GM19438 (cell line): ENCODE measurements around the gene BCAS3.

ENCODE experiments used
- ATAC-seq: cut with Tn5 transposase; IDR thresholded peaks from one replicate; pipeline ENCODE4 v1.9.1; 2021; ENCODE audit warnings: low read depth; ENCODE audit not compliant: unreplicated experiment

BCAS3 gene

DNA sequence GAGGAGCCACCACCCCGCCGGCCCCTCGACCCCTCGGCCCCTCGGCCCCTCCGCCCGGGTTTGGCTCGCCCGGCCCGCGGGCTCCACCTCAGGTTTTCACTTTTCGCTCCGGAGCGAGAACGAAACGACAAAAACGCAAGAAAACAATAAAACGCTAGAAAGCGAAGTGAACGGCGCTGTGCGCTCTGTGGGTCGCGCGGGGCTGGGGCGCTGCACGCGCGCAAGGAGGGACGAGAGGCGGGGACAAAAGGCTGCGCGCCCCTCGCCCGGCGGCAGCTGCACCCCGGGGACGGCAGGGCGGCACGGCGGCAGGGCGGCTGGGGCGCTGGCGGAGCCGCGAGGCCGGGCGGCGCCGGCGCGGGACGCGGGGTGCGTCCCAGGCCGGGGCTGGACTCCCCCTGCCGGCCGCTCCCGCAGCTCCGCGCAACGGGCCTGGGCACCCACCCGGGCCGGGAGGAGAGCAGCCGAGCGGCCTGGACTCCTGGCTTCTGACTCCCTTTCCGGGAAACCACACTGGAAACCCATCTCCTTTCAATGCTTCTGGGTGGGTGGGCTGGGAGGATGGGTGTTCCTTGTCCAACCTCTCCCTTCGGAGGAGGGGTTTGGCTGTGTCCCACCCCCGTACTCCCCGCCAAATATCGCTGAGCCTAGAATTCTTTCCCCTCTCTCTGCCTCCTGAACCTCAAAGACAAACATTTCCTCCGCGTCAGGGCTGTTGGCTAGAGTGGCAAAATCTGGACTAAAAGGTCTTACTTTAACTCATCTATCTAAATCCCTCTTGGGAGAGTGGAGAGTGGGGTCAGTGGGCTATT is 731.9 kb downstream of the BCAS3 start:
- peak; percentile 35 for ATAC-seq

DNA sequence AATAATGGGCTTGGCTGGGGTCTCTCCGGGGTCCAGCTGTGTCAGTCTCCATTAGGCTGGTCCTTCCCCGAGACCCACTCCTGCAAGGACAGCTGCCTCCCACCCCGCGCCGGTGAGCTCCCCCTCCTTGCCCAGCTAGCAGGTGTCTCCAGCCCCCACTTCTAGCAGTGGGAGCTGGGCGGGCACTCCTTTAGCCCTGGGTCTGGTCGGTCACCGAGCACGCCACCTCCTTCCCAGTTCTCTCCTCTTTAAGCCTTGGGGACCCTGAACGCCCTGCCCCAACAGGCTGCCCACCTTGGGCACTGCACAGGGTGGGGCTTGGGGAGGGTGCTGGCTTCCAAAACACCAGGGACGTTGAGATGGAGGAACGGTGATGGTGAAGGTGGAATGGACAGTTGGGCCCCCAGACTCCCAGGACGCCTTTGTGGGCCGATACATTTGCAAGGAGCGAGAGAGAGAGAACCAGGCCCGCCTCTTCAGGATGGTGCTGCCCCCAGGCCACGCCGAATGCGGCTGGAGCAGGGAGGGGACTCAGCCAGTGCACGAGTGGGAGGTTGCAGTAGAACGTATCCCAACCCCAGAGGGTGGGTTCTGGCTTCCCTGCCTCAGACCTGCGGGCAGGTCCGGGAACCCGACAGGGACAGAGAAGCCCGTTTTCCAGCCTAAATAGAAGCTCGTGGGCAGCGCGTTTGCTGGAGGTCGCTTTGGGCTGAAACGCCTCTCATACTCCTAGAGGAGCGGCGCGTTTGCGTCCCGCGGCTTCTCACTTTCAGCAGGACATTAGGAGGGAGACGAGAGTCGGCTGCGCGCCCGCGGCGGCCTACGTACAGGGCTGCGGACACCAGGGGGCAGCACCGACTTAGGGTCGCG is 732.7 kb downstream of the BCAS3 start:
- ATAC-seq, result no peak

DNA sequence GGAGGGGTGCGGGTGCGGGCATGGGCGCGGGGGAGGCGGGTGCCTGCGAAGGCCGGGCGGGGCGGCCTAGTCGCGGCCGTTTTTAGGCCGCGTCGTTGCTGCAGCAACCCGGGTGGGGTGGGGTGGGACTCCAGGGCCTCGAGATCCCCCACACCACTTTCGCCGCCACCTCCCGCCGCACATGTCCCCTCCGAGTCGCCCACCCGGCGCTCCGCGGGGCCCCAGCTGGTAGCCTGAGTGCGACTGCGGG is 733.3 kb downstream of the BCAS3 start:
- ATAC-seq, result no peak

GRCh38 chr17:61411261-61412142 is 733.9 kb downstream of the BCAS3 start:
- ATAC-seq, result peak; percentile 24

- peak; percentile 40 for ATAC-seq
These were observed 734.6 kb downstream of the BCAS3 start for GRCh38 chr17:61412143-61412859.

GRCh38 chr17:61412860-61413660 is 735.4 kb downstream of the BCAS3 start:
- ATAC-seq, result no peak

DNA sequence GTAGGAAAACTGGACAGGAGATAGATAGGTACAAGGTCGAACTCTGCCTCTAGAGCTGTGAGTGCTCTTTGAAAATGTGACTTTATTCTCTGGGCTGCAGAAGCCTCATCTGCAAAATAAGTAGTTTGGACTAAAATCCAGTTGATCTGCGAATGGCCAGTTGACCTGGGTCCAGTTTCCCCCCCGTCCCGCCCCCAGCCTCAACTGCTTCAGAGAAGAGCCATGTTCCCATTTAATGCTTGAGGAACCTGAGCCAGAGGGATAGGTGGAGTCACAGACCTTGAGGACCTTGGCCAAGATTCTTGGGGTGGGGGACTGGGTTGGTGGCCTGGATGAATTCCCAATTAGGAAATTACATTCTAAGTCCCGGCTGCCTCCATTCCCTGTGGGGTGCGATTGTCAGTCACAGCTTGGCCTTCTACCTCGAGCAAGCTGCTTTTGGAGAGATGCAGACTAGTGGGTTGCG is 736.0 kb downstream of the BCAS3 start:
- no peak for ATAC-seq

DNA sequence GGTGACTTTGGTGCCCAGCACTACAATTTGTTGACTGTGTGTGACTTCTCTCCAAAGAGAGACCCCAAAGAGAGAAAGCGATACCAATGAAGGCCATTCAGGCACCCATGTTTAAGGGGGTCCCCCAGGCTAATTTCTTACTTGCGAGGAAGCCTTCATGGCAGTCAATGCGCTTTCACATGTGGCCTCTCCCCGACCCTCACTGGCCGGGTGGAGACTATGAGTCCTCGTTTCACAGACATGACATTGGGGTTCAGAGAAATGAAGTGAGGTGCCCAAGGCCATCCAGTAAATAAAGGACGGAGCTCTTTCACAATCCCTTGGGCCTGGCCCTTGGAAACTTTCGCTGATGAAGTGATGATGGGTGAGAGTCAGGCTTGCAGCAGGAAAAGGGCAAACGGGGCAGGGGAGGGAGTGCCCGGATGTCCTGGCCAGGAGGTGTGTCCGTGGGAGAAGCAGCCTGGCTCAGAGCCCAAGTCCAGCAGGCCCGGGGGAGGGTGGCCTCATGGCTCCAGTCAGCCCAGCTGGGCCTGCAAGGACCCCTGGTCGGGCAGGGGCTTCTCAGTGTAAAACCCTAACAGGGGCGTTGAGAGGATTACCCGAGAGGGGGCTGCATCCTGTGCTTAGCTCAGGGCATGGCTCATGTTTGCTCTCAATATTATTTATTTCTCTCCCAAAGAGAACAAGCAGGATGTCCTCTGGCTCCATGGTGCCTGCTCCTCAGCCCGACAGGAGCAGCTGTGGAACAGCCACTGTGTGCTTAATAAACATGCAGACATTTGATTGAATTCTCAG is 736.7 kb downstream of the BCAS3 start:
- no peak for ATAC-seq

DNA sequence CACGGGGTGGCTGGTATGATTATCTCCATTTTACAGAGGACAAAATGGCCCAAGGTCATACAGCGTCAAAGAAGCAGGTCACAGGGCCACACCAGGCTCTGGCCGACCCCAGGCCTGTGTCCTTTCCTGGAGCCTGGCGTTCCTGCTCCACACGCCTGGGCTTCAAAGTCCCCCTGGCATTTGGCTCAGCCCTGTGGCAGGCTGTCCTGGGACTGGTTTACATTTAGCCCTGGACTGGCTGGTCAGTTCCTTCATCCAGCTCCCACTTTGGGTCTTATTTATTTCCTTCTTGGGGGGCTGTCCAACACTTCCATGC is 737.2 kb downstream of the BCAS3 start:
- no peak for ATAC-seq

DNA sequence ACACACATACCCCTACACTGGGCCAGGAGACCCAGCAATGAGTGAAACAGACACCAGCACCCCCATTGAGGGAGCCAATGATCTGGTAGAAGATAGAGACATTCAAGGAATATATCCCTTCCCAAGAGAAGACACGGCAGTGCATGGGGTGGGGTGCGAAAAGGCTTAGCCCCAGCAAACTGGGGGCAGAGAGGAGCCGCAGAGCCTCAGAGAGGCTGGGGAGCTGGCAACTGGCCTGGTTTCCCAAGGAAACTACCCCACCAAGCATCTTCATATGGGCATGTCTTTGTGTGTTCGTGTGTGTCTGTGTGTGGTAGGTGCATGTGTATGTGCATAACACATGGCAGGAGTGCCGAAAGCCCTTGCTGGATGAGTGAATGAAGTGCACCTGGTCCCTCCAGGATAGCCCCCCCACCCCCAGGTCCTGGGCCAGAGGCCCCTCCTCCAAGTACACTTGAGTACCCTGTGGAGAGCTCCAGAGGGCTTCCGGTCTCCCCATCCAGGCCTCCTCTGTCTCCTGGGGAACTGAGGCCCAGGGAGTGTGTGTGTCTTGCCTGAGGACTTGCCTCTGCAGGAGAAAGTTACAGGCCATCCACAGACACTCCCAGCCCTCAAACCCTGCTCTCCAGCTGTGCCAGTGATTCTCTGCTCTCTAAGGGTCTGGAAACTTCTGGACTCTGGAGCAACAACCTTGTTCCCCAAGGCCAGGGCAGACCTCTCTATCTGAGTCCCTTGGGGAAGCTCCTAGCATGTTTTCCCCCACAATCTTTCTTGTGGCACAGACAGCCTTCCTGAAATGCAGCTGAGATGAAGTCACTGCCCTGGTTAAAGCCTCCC is 737.9 kb downstream of the BCAS3 start:
- ATAC-seq, result no peak

DNA sequence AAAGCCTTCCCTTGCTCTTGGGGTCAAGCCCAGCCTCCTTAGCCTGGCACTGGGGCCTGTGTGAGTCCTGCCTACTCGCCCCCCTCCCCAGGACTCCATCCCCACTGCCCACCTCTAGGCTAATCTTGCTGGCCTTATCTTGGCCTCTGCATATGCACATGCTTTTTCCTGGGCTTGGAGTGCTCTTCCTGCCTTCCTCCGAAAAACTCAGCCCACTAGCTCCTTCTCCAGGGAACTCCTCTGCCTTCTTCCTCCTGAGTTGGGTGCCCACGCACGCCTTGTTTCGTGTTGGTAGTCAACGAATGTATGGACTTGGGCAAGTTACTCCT is 738.5 kb downstream of the BCAS3 start:
- ATAC-seq, result no peak

DNA sequence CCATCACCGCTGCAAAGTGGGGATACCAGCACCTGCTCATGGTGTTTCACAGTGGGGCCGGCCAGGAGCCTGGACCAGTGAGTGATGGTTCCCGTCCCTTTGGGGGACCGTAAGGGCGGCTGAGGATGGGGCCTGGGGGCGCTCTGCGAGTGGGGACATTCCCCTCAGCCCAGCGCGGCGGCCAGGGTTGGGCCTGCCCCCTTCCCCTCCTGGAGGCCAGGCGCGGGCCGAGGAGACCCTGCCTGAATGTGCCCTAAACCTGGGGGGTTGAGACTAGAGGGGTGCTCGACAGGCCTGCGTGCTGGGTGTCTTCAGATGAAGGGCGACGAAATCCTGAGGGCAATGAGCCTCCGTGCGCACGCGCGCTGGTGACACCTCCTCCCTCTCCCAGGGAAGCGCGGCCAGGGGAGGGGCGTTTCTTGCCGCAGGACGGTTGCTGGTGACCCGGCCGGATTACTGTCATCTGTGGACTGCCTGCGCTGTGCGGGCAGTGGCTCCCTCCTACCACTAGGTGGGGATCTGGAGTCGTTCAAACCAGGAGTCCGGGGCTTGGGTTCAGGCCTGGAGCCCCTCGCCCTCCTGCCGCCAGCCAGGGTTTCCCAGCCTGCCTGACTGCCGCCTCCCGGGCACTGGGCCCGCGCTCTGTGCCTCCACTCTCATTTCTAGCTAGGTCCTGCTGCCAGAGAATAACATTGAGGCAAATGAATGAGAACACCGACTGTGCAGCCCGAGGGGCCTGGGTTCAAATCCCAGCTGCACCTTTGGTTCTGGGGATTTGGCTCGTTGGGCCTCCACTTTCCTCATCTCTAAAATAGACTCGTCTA is 739.1 kb downstream of the BCAS3 start:
- ATAC-seq, result no peak

DNA sequence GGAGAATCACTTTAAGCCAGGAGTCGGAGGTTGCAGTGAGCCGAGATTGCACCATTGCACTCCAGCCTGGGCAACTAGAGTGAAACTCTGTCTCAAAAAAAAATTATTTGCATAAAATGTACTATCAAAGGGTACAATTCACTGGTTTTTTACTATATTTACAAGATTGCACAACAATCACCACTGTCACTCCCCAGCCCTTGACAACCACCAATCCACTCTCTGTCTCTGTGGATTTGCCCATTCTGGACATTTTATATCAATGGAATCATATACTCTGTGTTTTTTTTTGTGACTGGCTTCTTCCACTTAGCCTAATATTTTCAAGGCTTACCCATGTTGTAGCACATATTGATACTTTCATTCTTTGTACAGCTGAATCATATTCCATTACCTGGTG is 740.8 kb downstream of the BCAS3 start:
- ATAC-seq, result no peak

DNA sequence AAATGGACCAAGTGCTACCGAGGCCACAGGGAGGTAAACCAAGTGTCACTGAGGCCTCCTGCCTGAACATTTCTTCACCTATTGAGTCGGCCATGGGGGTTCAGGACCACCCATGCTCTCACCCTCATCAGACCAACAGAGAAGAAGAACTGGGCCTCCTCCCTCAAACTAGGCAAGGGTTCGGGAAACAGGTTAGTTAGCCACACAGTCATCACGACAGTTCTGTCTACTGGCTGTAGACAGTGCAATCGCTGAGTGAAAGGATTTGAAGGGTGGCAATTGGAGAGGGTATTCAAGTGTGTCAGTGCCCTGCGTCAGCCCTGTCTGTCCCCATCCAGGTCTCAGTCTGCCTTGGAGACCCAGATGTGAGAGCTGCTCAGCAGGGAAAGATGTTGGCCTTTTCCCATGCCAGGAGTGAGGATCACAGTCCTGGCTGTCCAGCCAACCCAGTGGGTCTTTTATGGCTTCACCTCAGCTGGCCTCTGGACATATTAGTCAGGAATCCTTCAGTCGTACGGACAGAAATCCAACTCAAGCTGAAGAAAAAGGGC is 741.9 kb downstream of the BCAS3 start:
- ATAC-seq, result no peak

DNA sequence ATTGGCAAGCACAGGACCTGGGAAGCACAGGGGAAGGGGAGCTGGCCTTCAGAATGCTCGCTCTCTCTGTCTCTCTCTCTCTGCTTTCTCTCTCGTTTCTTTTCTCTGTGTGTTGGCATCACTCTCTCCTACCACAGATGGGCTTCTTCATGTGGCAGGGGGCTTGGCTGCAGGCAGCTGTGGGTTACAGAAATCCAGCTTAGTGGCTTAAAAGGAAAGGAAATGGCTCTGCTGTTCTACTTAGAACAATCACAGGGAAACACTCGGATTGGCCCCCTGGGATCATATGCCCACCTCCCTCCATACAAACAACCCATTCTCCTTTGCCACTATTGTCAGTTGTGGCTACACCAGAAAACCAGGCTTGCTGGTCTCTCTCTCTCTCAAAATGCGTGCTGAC is 742.4 kb downstream of the BCAS3 start:
- no peak for ATAC-seq

DNA sequence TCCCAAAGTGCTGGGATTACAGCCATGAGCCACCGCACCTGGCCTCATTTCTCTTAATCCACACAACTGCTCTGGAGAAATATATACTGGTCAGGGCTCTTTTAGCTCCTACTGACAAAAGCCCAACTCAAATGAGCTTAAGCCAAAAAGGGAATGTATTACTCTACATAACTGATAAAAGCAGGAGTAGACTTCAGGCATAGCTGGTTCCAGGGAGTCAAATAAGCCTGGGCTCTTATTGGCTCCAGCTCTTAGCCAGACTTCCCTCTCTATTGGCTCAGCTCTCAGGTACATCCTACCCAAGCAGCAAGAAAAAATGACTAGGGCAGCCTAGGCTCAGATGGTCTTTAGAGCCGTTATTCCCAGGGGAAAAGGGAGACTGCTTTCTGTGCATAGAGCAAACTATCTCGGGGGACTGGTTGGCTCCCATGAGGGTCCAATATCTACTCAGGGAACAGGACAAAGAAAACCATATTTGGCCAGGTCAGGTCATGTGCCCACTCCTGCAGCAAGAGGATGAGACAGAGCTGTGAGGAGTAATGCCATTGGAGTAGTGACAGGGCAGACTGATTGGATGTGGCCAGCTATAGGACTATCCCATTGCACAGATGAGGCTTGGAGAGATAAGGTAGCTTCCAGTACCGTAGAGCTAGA is 743.2 kb downstream of the BCAS3 start:
- ATAC-seq, result no peak

DNA sequence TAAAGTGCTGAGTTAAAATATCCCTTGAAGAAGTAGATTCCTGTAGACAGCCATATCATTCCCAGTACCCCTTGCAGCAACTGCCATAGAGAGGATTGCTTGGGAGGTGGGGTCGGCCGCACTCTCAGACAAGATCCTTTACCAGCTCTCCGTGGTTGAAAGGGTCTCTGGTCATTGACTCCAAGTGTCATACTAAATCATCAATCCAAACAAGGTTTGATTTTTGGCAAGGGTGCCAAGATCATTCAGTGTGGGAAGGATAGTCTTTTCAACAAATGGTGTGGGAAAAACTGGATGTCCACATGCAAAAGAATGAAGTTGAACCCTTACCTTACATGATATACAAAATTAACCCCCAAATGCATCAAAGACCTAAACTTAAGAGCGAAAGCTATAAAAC is 743.8 kb downstream of the BCAS3 start:
- ATAC-seq, result no peak
